GM12874 (cell line): ENCODE measurements around the gene PER1.

Experiments
- CTCF ChIP-seq: IDR thresholded peaks from 2 replicates; pipeline ENCODE4 v1.5.1; 2011; ENCODE audit warnings: low read depth, mild to moderate bottlenecking, control low read depth, low read length, moderate library complexity; ENCODE audit not compliant: insufficient read depth

PER1 gene

GRCh38 chr17:8175795-8176196, 23.6 kb upstream of the PER1 start:
- no peak for TF ChIP-seq CTCF

- TF ChIP-seq CTCF, result no peak
These were observed 21.7 kb upstream of the PER1 start for GRCh38 chr17:8173871-8174322.

- no peak for TF ChIP-seq CTCF
These were observed 21.1 kb upstream of the PER1 start for GRCh38 chr17:8173056-8173870.

- no peak for TF ChIP-seq CTCF
These were observed 15.3 kb upstream of the PER1 start for GRCh38 chr17:8167526-8167925.

GRCh38 chr17:8166731-8167130, 14.5 kb upstream of the PER1 start:
- no peak for TF ChIP-seq CTCF

GRCh38 chr17:8164815-8165131, 12.6 kb upstream of the PER1 start:
- TF ChIP-seq CTCF, result no peak

- no peak for TF ChIP-seq CTCF
These were observed 12.0 kb upstream of the PER1 start for GRCh38 chr17:8163978-8164814.
